Smooth muscle cell (in vitro differentiated cells): Measurements from ENCODE around the gene SLC34A3. TPM values are rescaled to one million over a fixed set of nuclear protein-coding genes. Genes with fewer than 3 reads are reported as not detected.
A peak's percentile ranks its signal among the peaks of the same experiment; 100 is the strongest.

ENCODE experiments used
- DNase-seq: peaks from one replicate; lab custom pipeline; 2025; ENCODE audit not compliant: unreplicated experiment; lab: John Stamatoyannopoulos, UW
- H2AFZ ChIP-seq: fragments of 200-600 bp; sonication (generic); 2 replicates; pipeline ENCODE4 v1.6.0; 2016; ENCODE audit warnings: antibody characterized with exemption, low read depth, mild to moderate bottlenecking
- H3F3A ChIP-seq: fragments of 200-600 bp; sonication (generic); 2 replicates; pipeline ENCODE4 v1.6.0; 2017; ENCODE audit warnings: antibody characterized with exemption, low read depth
- H3K27ac ChIP-seq: fragments of 200-600 bp; sonication (generic); 2 replicates; pipeline ENCODE4 v1.5.1; 2016; ENCODE audit warnings: low read depth, mild to moderate bottlenecking
- H3K27me3 ChIP-seq: fragments of 200-600 bp; sonication (generic); 2 replicates; pipeline ENCODE4 v1.6.1; 2016; ENCODE audit warnings: low read depth, mild to moderate bottlenecking
- H3K36me3 ChIP-seq: fragments of 200-600 bp; sonication (generic); 2 replicates; pipeline ENCODE4 v1.5.1; 2016; ENCODE audit warnings: low read depth
- H3K4me1 ChIP-seq: fragments of 200-600 bp; sonication (generic); 2 replicates; pipeline ENCODE4 v1.5.1; 2016; ENCODE audit warnings: low read depth
- H3K4me2 ChIP-seq: fragments of 200-600 bp; sonication (generic); 2 replicates; pipeline ENCODE4 v1.6.0; 2016; ENCODE audit warnings: mild to moderate bottlenecking
- H3K4me3 ChIP-seq: fragments of 200-600 bp; sonication (generic); 2 replicates; pipeline ENCODE4 v1.5.1; 2016; ENCODE audit warnings: mild to moderate bottlenecking
- H3K79me2 ChIP-seq: fragments of 200-600 bp; sonication (generic); 2 replicates; pipeline ENCODE4 v1.6.0; 2016; ENCODE audit warnings: low read depth, mild to moderate bottlenecking
- H3K9ac ChIP-seq: fragments of 200-600 bp; sonication (generic); 2 replicates; pipeline ENCODE4 v1.6.0; 2016; ENCODE audit warnings: low read depth
- H3K9me3 ChIP-seq: fragments of 200-600 bp; sonication (generic); replicated peaks from 2 replicates; pipeline ENCODE4 v1.5.1; 2016; ENCODE audit warnings: low read depth
- H4K20me1 ChIP-seq: fragments of 200-600 bp; sonication (generic); 2 replicates; pipeline ENCODE4 v1.6.0; 2016; ENCODE audit warnings: low read depth
- WGBS: methylation state at CpG from one replicate; pipeline ENCODE4 v1.1.7; 2016; ENCODE audit warnings: low lambda C conversion rate; 5-methylcytosine and 5-hydroxymethylcytosine counted together
- polyA plus RNA-seq: library from polyadenylated mRNA; unstranded; fragments of >200 nt; fragmentation: Nextera tagmentation; extraction: Ambion mirVana; gene quantifications from 2 replicates; pipeline ENCODE4 v1.2.1, GENCODE V29; 2016
- total RNA-seq: library from RNA; depleted of rRNA; stranded (reverse); fragments of >200 nt; gene quantifications from 2 replicates; pipeline ENCODE4 v1.2.3, GENCODE V29; 2014
- TF ChIP-seq, protein P1 (sequence below): fragments of 200-600 bp; sonication (generic); IDR thresholded peaks from 2 replicates; pipeline ENCODE4 v1.5.1; 2017; ENCODE audit warnings: borderline replicate concordance, mild to moderate bottlenecking, antibody characterized with exemption; ENCODE audit not compliant: insufficient read depth, poor library complexity, severe bottlenecking

The SLC34A3 gene
- total and polyA plus RNA-seq, 2 experiments from 2014 or later = not detected

DNA sequence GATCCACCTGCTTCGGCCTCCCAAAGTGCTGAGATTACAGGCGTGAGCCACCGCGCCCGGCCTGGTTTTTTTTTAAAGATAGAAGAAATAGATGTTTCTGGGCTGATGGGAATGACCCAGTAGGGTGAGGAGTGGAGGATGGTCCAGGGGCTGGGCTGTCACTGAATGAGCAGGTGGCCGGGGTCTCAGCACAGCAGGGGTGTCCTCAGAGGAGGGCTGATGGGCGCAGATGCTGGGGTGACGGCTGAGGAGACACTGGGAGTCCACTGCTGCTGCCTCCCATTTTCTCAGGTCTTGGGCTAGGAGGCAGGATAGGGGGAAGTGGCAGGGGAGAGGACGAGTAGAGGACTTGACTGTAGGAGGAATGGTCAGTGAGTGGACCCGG is 44.5 kb downstream of the SLC34A3 start:
- TF ChIP-seq, protein P1, sequence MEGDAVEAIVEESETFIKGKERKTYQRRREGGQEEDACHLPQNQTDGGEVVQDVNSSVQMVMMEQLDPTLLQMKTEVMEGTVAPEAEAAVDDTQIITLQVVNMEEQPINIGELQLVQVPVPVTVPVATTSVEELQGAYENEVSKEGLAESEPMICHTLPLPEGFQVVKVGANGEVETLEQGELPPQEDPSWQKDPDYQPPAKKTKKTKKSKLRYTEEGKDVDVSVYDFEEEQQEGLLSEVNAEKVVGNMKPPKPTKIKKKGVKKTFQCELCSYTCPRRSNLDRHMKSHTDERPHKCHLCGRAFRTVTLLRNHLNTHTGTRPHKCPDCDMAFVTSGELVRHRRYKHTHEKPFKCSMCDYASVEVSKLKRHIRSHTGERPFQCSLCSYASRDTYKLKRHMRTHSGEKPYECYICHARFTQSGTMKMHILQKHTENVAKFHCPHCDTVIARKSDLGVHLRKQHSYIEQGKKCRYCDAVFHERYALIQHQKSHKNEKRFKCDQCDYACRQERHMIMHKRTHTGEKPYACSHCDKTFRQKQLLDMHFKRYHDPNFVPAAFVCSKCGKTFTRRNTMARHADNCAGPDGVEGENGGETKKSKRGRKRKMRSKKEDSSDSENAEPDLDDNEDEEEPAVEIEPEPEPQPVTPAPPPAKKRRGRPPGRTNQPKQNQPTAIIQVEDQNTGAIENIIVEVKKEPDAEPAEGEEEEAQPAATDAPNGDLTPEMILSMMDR = no peak
- no peak overlapping the region for H3K4me3 ChIP-seq
- H3K9ac ChIP-seq = no peak overlapping the region
- WGBS = 94% methylated on average over 10 of the region's 10 CpGs
- no peaks in the 10 kb centered on the region for H3K27me3 ChIP-seq
- no peaks in the 10 kb centered on the region for H3K36me3 ChIP-seq
- H3K9me3 ChIP-seq = no peaks in the 10 kb centered on the region
- H2AFZ ChIP-seq = no peak overlapping the region
- peaks cover 35% of the 10 kb centered on the region for H4K20me1 ChIP-seq
- H3K79me2 ChIP-seq = no peaks in the 10 kb centered on the region
- H3K4me1 ChIP-seq = peaks cover 15% of the 10 kb centered on the region
- no peak overlapping the region for H3K4me2 ChIP-seq
- DNase-seq = no peak
- no peaks in the 10 kb centered on the region for H3F3A ChIP-seq
- H3K27ac ChIP-seq = no peak overlapping the region

DNA sequence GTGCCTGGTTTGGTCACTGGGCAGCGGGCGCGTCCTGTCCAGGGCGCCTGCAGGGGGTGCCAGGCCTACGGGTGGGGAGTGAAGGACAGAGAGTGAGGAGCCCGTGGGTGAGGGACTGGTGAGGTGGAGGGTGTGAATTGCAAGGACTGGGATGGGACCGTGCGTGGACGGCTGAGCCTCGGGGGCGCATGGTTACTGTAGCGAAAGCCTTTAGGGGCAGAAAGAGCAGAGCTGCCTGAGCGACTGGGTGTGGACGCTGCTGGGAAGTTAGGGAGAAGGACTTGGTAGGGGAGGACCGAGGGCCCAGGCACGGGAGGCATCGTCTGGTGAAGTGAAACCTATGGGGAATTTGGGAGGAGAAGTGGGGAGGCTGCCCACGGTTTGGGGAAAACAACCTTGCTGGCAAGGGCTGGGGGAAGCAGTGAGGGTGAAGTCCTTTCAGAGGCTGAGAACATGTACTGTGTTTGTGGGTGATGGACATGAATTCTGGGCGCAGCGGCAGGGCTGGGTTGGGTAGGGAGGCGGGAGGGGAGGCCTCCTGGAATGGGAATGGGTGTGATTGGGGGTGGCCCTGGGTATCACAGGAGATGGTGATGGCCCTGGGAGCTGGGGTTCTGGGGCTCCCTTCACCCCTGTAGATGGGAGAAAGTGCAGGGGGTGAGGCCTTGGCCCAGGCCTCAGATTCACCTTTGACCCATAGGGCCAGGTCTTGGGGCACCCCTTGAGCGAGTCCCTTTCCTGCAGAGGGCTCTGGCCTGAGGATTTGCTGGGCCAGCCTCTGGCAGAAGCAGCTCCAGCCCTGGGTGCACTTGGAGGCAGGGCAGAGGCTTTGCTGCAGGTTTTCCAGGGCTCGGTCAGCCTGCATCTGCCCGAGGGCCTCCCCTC is 45.1 kb downstream of the SLC34A3 start:
- H2AFZ ChIP-seq = no peak overlapping the region
- no peaks in the 10 kb centered on the region for H3K36me3 ChIP-seq
- no peak overlapping the region for H3K27ac ChIP-seq
- DNase-seq = no peak
- no peak overlapping the region for H3K9ac ChIP-seq
- peaks cover 15% of the 10 kb centered on the region for H3K4me1 ChIP-seq
- TF ChIP-seq, protein P1 = no peak
- no peak overlapping the region for H3K4me2 ChIP-seq
- H4K20me1 ChIP-seq = peaks cover 38% of the 10 kb centered on the region
- no peak overlapping the region for H3K4me3 ChIP-seq
- H3F3A ChIP-seq = no peaks in the 10 kb centered on the region
- peaks cover 3% of the 10 kb centered on the region for H3K27me3 ChIP-seq
- WGBS = 87% methylated on average over 21 of the region's 24 CpGs
- H3K9me3 ChIP-seq = no peaks in the 10 kb centered on the region
- no peaks in the 10 kb centered on the region for H3K79me2 ChIP-seq

DNA sequence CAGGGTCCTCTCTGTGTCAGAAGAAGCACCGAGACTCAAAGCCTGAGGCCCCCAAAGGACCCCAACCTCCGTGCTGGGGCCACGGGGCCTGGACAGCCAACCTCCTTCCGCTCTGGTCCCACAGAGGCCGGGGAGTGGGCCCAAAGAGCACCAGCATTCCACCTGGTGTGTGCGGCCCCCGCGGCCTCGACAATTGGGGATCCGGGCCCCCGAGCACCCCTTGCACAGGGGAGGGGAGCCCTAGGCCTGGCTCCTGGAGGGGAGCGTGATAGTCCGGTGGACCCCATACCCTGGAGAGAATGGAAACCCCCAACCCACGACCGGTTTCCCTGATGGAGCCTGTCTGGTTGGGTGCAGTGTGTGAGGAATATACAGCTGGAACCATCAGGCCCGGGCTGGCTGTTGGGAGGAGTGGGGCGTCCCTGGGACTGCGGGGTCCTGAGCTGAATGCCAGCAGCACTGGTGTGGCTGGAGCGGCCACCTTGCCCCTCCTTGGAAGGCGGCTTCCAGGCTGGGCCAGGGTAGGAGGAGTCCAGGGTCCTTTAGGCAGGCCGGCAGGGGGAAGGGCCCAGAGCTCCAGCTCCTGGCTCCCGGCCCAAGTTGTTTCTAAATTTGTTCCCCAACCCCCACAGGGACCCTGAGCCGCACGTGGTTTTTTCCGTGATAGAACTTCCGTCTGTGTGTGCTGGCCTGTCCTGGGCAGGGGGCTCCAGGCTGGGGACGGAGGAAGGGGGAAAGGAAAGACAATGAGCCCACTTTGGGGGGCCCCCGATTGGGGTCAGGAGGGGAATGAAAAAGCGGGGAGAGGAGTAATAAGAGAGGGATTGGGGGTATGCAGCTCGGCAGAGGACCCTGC is 46.0 kb downstream of the SLC34A3 start:
- Histone ChIP-seq H3K9me3 (no peaks in the 10 kb centered on the region), H3F3A (no peaks in the 10 kb centered on the region), H3K4me2 (peak overlapping the region; percentile 88), H3K79me2 (no peaks in the 10 kb centered on the region), H3K36me3 (no peaks in the 10 kb centered on the region), H3K4me3 (peak overlapping the region; percentile 50), H3K27ac (no peak overlapping the region), H3K27me3 (peaks cover 12% of the 10 kb centered on the region), H4K20me1 (peaks cover 40% of the 10 kb centered on the region), H3K9ac (no peak overlapping the region), H3K4me1 (peaks cover 15% of the 10 kb centered on the region), H2AFZ (no peak overlapping the region)
- no peak for DNase-seq
- TF ChIP-seq, protein P1 = no peak
- 66% methylated on average over 30 of the region's 30 CpGs for whole genome bisulfite sequencing
